Measurements from ENCODE around the gene FAIM.

DNA sequence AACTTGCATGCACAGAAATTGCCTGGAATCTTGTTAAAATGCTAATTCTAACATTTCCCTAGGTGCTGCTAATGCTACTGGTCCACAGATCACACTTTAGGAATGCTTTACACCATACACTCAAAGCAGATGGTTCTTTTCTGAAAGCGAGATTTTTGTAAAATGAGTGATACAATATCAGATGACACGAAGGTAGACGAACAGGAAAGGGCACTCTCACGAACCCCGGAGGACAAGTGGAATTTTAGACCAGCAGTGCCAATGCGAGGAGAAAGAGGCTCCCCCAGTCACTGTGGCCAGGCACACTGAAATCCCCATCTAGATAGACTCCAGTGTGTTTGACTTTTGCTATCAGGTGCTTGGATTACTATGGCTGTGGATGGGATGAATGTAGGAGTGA lies 21.0 kb downstream of the FAIM start:
- TF ChIP-seq, protein P1, sequence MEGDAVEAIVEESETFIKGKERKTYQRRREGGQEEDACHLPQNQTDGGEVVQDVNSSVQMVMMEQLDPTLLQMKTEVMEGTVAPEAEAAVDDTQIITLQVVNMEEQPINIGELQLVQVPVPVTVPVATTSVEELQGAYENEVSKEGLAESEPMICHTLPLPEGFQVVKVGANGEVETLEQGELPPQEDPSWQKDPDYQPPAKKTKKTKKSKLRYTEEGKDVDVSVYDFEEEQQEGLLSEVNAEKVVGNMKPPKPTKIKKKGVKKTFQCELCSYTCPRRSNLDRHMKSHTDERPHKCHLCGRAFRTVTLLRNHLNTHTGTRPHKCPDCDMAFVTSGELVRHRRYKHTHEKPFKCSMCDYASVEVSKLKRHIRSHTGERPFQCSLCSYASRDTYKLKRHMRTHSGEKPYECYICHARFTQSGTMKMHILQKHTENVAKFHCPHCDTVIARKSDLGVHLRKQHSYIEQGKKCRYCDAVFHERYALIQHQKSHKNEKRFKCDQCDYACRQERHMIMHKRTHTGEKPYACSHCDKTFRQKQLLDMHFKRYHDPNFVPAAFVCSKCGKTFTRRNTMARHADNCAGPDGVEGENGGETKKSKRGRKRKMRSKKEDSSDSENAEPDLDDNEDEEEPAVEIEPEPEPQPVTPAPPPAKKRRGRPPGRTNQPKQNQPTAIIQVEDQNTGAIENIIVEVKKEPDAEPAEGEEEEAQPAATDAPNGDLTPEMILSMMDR (IDR thresholded peaks at IDR 0.05 in 8 of 11, conservative IDR thresholded peaks at IDR 0.05 in 3 of 11), result no peak
- no peak for TF ChIP-seq POLR2AphosphoS5 (IDR thresholded peaks at IDR 0.05)
- no peak for TF ChIP-seq POLR2A (IDR thresholded peaks at IDR 0.05)
